KBM-7 (cell line): ENCODE measurements around the gene TUFT1.

ENCODE experiments used
- DNase-seq: peaks from one replicate; pipeline ENCODE4 v3.0.0-alpha.2; 2015
- in situ Hi-C: fragments of 300-500 bp; cut with MboI; formaldehyde crosslinking; loops from 2 replicates; pipeline ENCODE4 v1.14.3; 2020; ENCODE audit warnings: low sequenced_read_pairs, low pct_unique_long_range_greater_than_20kb, mixed read lengths

The TUFT1 gene

GRCh38 chr1:151540021-151540981 is at the start of gene TUFT1:
TUFT1 (plus strand) TSS chr1:151540309; CDS start chr1:151540367, 58 bp downstream.
- DNase-seq = peak; percentile 96
- in situ Hi-C loops = no loop called here

- in situ Hi-C loops = no loop called here
- DNase-seq = no peak
Observed at GRCh38 chr1:151491641-151492040, 48.5 kb upstream of the TUFT1 start.

GRCh38 chr1:151492120-151492519 is 48.0 kb upstream of the TUFT1 start:
- no peak for DNase-seq
- in situ Hi-C loops = no loop called here

- in situ Hi-C loops = no loop called here
- no peak for DNase-seq
Observed at GRCh38 chr1:151493042-151493441, 47.1 kb upstream of the TUFT1 start.

- in situ Hi-C loops = no loop called here
- no peak for DNase-seq
Observed at GRCh38 chr1:151494741-151495281, 45.3 kb upstream of the TUFT1 start.

GRCh38 chr1:151495316-151495715 is 44.8 kb upstream of the TUFT1 start:
- in situ Hi-C loops = no loop called here

GRCh38 chr1:151499365-151499764 is 40.7 kb upstream of the TUFT1 start:
- in situ Hi-C loops = no loop called here
- no peak for DNase-seq

More at GRCh38 chr1:151495316-151495715, 44.8 kb upstream of the TUFT1 start:
- no peak for DNase-seq

- in situ Hi-C loops = no loop called here
Observed at GRCh38 chr1:151499930-151500329, 40.2 kb upstream of the TUFT1 start.

GRCh38 chr1:151501474-151501873 is 38.6 kb upstream of the TUFT1 start:
- in situ Hi-C loops = no loop called here
- peak; percentile 8 for DNase-seq

More at GRCh38 chr1:151499930-151500329, 40.2 kb upstream of the TUFT1 start:
- DNase-seq = no peak

- DNase-seq = no peak
- in situ Hi-C loops = no loop called here
Observed at GRCh38 chr1:151502035-151502700, 37.9 kb upstream of the TUFT1 start.

- in situ Hi-C loops = no loop called here
- no peak for DNase-seq
Observed at GRCh38 chr1:151502859-151503780, 37.0 kb upstream of the TUFT1 start.

GRCh38 chr1:151504252-151504651 is 35.9 kb upstream of the TUFT1 start:
- no peak for DNase-seq
- in situ Hi-C loops = no loop called here

- DNase-seq = no peak
- in situ Hi-C loops = no loop called here
Observed at GRCh38 chr1:151504759-151505158, 35.4 kb upstream of the TUFT1 start.

GRCh38 chr1:151508833-151509232 is 31.3 kb upstream of the TUFT1 start:
- in situ Hi-C loops = no loop called here
- no peak for DNase-seq

- in situ Hi-C loops = no loop called here
Observed at GRCh38 chr1:151509350-151510019, 30.6 kb upstream of the TUFT1 start.

GRCh38 chr1:151510020-151510405 is 30.1 kb upstream of the TUFT1 start:
- in situ Hi-C loops = no loop called here

More at GRCh38 chr1:151509350-151510019, 30.6 kb upstream of the TUFT1 start:
- no peak for DNase-seq

GRCh38 chr1:151510614-151510956 is 29.5 kb upstream of the TUFT1 start:
- in situ Hi-C loops = no loop called here
- no peak for DNase-seq

More at GRCh38 chr1:151510020-151510405, 30.1 kb upstream of the TUFT1 start:
- no peak for DNase-seq

- DNase-seq = peak; percentile 87
- in situ Hi-C loops = no loop called here
Observed at GRCh38 chr1:151510957-151511635, 29.0 kb upstream of the TUFT1 start, which contains the start of gene CGN. CGN (plus strand) TSS chr1:151511387; CDS start chr1:151518520, 7,133 bp downstream.
